Measurements from ENCODE around the gene ANKS1A. TPM values are rescaled to one million over a fixed set of nuclear protein-coding genes. Genes with fewer than 3 reads are reported as not detected.

The ANKS1A gene
- polyA plus RNA-seq, 4 donors, result 14.5 to 52.5 (median 41.8) TPM

- no peak for DNase-seq (ENCODE audit: low read depth in 4 of 4, low spot score in 3 of 4)
These were observed 128.5 kb downstream of the ANKS1A start for GRCh38 chr6:35017411-35018181.

- no peak for DNase-seq (ENCODE audit: low read depth in 4 of 4, low spot score in 3 of 4)
These were observed 129.1 kb downstream of the ANKS1A start for GRCh38 chr6:35018182-35018519.

- no peak for DNase-seq (ENCODE audit: low read depth in 4 of 4, low spot score in 3 of 4)
These were observed 129.7 kb downstream of the ANKS1A start for GRCh38 chr6:35018746-35019145.

GRCh38 chr6:35019171-35019570 is 130.1 kb downstream of the ANKS1A start:
- DNase-seq (ENCODE audit: low read depth in 4 of 4, low spot score in 3 of 4), result no peak

GRCh38 chr6:35019831-35020230 is 130.8 kb downstream of the ANKS1A start:
- no peak for DNase-seq (ENCODE audit: low read depth in 4 of 4, low spot score in 3 of 4)

GRCh38 chr6:35021004-35021403 is 131.9 kb downstream of the ANKS1A start:
- DNase-seq (ENCODE audit: low read depth in 4 of 4, low spot score in 3 of 4), result no peak

- DNase-seq (ENCODE audit: low read depth in 4 of 4, low spot score in 3 of 4), result no peak
These were observed 134.3 kb downstream of the ANKS1A start for GRCh38 chr6:35023091-35024000.

GRCh38 chr6:35024551-35025054 is 135.5 kb downstream of the ANKS1A start:
- no peak for DNase-seq (ENCODE audit: low read depth in 4 of 4, low spot score in 3 of 4)

- DNase-seq (ENCODE audit: low read depth in 4 of 4, low spot score in 3 of 4), result no peak
These were observed 136.5 kb downstream of the ANKS1A start for GRCh38 chr6:35025232-35026188.

GRCh38 chr6:35026434-35027222 is 137.6 kb downstream of the ANKS1A start:
- DNase-seq (ENCODE audit: low read depth in 4 of 4, low spot score in 3 of 4), result no peak

GRCh38 chr6:35027807-35028206 is 138.8 kb downstream of the ANKS1A start:
- no peak for DNase-seq (ENCODE audit: low read depth in 4 of 4, low spot score in 3 of 4)

GRCh38 chr6:35028781-35029769 is 140.0 kb downstream of the ANKS1A start:
- DNase-seq (ENCODE audit: low read depth in 4 of 4, low spot score in 3 of 4), result no peak

GRCh38 chr6:35030099-35030498 is 141.0 kb downstream of the ANKS1A start:
- DNase-seq (ENCODE audit: low read depth in 4 of 4, low spot score in 3 of 4), result no peak

GRCh38 chr6:35031611-35032529 is 142.8 kb downstream of the ANKS1A start:
- DNase-seq (ENCODE audit: low read depth in 4 of 4, low spot score in 3 of 4), result no peak

- no peak for DNase-seq (ENCODE audit: low read depth in 4 of 4, low spot score in 3 of 4)
These were observed 144.6 kb downstream of the ANKS1A start for GRCh38 chr6:35033683-35034082.

GRCh38 chr6:35034411-35035191 is 145.5 kb downstream of the ANKS1A start:
- no peak for DNase-seq (ENCODE audit: low read depth in 4 of 4, low spot score in 3 of 4)

Data from left renal pelvis (tissue), 4 donors.